Neural crest cell (in vitro differentiated cells): ENCODE measurements around the gene INKA1. TPM values are rescaled to one million over a fixed set of nuclear protein-coding genes. Genes with fewer than 3 reads are reported as not detected.

Source experiments
- DNase-seq: peaks from one replicate; pipeline ENCODE4 v3.0.0; 2021; ENCODE audit warnings: low read depth, mixed read lengths, low spot score
- H3K27ac Mint-ChIP-seq: one replicate; pipeline ENCODE4 v1.8.0; 2021; ENCODE audit warnings: mild to moderate bottlenecking, mixed read lengths; ENCODE audit not compliant: unreplicated experiment
- H3K27me3 Mint-ChIP-seq: 2 replicates; pipeline ENCODE4 v1.8.0; 2021; ENCODE audit warnings: low read depth, mild to moderate bottlenecking, mixed read lengths
- H3K36me3 Mint-ChIP-seq: 2 replicates; pipeline ENCODE4 v1.8.0; 2021; ENCODE audit warnings: low read depth, mild to moderate bottlenecking, mixed read lengths
- H3K4me1 Mint-ChIP-seq: 2 replicates; pipeline ENCODE4 v1.8.0; 2021; ENCODE audit warnings: mixed read lengths
- H3K4me3 Mint-ChIP-seq: one replicate; pipeline ENCODE4 v1.8.0; 2021; ENCODE audit warnings: mild to moderate bottlenecking, mixed read lengths
- H3K9me3 Mint-ChIP-seq: 2 replicates; pipeline ENCODE4 v1.8.0; 2021; ENCODE audit warnings: mixed read lengths
- CTCF ChIP-seq: fragments of 200-600 bp; sonication (generic); conservative IDR thresholded peaks from 2 replicates; pipeline ENCODE4 v1.5.0; 2021; ENCODE audit warnings: antibody characterized with exemption, mild to moderate bottlenecking
- total RNA-seq: library from RNA; stranded (reverse); gene quantifications from 2 replicates; pipeline ENCODE4 v1.2.1, GENCODE V29; 2021

The INKA1 gene
- total RNA-seq, 1 donor from 2014 or later, result 17.3 TPM

DNA sequence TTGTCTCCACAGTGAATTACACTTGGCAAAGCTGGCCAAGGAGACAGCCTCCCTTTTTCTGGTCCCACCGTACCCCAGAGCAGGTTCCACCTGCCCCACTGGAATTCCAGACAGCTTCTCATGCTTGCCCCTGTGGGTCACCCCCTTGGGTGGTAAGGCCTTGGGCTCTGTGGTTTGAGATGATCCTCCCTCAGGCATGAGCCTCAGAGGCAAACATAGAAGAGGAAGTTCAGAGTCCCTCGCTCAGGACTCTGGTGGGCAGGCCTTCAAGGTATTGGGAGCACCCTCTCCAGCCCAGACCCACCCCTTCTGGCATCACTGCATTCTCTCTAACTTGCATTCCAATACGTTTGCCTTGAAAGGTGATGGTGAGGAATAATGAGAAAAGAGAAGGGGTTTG, 28.3 kb downstream of the INKA1 start:
- Mint-ChIP-seq H3K27me3 (no peaks in the 10 kb centered on the region), H3K27ac (no peak overlapping the region), H3K4me3 (no peak overlapping the region), H3K9me3 (no peaks in the 10 kb centered on the region), H3K4me1 (peaks cover 4% of the 10 kb centered on the region), H3K36me3 (peaks cover 11% of the 10 kb centered on the region)
- no peak for TF ChIP-seq CTCF
- no peak for DNase-seq

DNA sequence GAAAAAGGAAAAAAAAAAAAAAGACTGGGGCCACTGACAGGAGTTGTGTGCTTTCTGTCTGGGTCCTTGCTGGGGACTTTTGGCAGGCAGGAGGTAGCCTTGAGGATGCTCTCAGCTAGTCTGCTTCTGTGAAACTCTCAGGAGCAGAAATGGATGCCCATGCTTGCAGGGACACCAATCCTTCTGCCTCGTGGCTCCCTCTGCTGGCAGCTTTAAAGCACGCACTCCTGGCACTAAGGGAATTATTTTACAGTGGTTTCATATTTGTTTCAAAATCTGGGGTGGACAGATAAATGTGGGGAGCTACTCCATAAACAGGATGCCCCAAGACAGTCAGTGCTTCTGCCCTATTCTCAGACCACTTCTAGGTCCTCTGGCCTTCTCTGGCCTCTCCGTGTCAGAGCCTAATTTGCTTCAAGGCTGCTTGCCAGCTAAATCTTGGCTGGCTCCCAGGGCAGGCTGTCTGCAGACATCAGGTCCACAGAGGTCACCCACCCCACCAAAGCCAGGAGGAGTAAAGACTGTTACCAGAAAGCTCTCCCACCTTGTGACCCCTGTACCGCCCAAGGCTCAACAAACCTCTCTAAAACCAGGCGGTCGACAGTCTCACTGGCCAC, 36.2 kb downstream of the INKA1 start:
- Mint-ChIP-seq H3K27me3 (no peaks in the 10 kb centered on the region), H3K27ac (peak overlapping the region; percentile 43), H3K9me3 (no peaks in the 10 kb centered on the region), H3K4me3 (no peak overlapping the region), H3K4me1 (peaks cover 4% of the 10 kb centered on the region), H3K36me3 (peaks cover 6% of the 10 kb centered on the region)
- TF ChIP-seq CTCF, result peak; percentile 93
- peak; percentile 74 for DNase-seq

DNA sequence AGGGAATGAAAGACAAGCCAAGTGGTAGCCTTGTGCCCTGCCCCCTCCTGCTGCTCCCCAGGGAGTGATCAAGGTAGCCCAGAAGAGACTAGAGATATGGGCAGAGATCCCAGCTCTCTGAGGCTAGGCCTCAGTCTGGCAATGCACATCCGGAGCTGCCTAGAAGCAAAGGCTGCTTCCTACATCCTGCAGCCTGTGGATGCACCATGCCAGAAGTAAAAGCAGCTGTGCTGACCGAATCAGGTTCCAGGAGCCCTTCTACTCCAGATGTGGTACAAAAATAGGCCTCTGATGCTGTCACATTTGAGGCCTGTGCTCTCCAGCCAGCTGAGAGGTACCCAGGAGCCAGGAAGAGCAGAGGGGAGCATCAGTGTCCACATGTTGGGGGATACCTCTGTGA, 37.3 kb downstream of the INKA1 start:
- no peak overlapping the region for H3K4me3 Mint-ChIP-seq
- TF ChIP-seq CTCF, result no peak
- H3K9me3 Mint-ChIP-seq, result no peaks in the 10 kb centered on the region
- peaks cover 3% of the 10 kb centered on the region for H3K36me3 Mint-ChIP-seq
- no peaks in the 10 kb centered on the region for H3K27me3 Mint-ChIP-seq
- H3K27ac Mint-ChIP-seq, result peak overlapping the region; percentile 71
- H3K4me1 Mint-ChIP-seq, result peaks cover 4% of the 10 kb centered on the region
- DNase-seq, result no peak

DNA sequence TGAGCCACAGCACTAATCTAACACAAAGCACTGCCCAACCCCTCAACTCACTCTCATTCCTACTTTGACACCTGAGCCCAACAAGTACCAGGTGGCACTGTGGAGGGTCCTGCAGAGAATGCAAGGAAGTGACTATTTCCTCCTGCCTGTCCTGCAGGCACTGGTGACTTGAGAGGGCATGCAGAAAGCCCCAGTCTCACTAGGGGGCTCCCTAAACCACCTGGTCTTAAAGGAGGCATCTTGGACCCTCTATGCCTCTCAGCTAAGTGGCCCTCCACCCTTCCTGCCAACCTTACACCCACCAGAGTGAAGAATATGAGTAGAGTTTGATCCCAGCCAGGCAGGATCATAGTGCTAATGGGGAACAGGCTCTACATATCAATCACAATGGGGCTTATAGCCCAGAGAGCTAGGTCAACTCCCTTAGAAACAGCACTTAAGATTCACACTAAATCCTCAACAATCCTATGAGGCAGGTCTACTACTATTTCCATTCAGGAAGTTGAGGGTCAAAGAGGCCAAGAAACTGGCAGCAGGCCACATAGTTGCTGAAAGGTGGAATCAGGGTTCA, 38.1 kb downstream of the INKA1 start:
- H3K36me3 Mint-ChIP-seq, result peaks cover 7% of the 10 kb centered on the region
- peak; percentile 43 for TF ChIP-seq CTCF
- no peaks in the 10 kb centered on the region for H3K9me3 Mint-ChIP-seq
- peak overlapping the region; percentile 35 for H3K27ac Mint-ChIP-seq
- peaks cover 4% of the 10 kb centered on the region for H3K4me1 Mint-ChIP-seq
- no peaks in the 10 kb centered on the region for H3K27me3 Mint-ChIP-seq
- peak; percentile 30 for DNase-seq
- no peak overlapping the region for H3K4me3 Mint-ChIP-seq

DNA sequence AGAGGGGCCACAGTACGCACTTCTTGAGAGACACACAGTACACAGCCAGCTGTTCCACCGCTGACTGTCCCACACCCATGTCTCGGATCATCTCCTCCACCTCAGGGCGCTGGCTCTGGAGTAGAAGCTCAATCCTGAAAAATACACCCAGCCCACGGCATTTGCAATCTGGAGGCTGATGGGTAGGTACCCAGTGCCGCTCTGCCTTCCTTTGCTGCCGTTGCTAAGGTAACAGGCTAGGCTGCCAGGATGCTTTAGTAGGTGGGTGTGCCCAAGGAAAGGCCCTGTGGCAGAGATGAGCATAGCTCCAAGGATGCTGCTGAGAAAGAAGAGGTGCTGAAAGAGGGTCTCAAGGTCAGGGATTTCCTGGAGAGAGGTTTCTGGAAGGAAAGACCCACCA, 38.7 kb downstream of the INKA1 start:
- no peaks in the 10 kb centered on the region for H3K9me3 Mint-ChIP-seq
- peak overlapping the region; percentile 35 for H3K27ac Mint-ChIP-seq
- no peak for TF ChIP-seq CTCF
- H3K4me1 Mint-ChIP-seq, result peaks cover 4% of the 10 kb centered on the region
- no peak for DNase-seq
- H3K27me3 Mint-ChIP-seq, result no peaks in the 10 kb centered on the region
- H3K36me3 Mint-ChIP-seq, result peaks cover 7% of the 10 kb centered on the region
- no peak overlapping the region for H3K4me3 Mint-ChIP-seq
